ENCODE measurements around the gene GNAS-AS1.

- TF ChIP-seq CTCF (conservative IDR thresholded peaks at IDR 0.05 in 1 of 2, IDR thresholded peaks at IDR 0.05 in 1 of 2; ENCODE audit: low read depth in 1 of 2, low read length in 2 of 2) (no peak), EZH2 (IDR thresholded peaks at IDR 0.05; ENCODE audit: low read length, missing control alignments) (no peak)
Observed at GRCh38 chr20:58787211-58788005, 63.3 kb downstream of the GNAS-AS1 start.
